ENCODE measurements around the gene LRRC1.

The LRRC1 gene

DNA sequence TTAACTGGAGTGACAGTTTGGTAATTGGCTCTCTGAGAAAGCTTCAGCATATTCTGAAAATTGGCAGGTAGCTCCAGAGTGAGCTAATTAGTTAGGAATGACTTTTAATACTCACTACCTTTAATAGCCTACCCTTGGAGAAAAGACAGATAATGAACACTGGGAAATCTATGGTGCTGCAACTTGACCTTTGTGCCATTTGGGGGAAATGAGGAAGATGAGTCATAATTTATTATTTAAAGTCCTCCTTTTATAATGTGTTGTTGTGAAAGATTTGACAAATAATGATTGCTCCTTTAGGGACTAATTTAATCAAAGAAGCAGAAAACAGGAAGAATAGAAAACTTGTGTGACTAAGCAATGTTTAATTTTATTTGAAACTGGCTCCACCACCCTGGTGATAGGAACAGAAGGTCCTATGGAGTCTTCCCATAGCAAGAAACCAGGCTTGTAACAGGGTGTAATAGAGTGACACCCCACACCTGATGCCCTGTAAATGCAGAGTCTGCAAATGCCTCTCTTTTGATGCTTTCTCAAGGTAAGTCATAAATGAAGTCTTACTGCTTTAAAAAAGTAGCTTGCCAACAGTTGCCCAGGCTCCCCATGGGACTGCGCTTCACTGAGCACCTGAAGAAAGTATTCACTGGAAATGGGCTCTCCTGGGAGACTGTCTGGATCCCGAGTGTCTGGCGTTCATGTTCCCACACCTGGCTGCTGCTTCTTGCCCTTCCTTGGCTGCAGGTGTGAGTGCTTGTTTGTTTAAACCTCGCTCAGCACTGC is 134.4 kb downstream of the LRRC1 start:
- no peak for DNase-seq

GRCh38 chr6:53929821-53930120 is 135.0 kb downstream of the LRRC1 start:
- DNase-seq: no peak

GRCh38 chr6:53930330-53930729 is 135.5 kb downstream of the LRRC1 start:
- no peak for DNase-seq

DNA sequence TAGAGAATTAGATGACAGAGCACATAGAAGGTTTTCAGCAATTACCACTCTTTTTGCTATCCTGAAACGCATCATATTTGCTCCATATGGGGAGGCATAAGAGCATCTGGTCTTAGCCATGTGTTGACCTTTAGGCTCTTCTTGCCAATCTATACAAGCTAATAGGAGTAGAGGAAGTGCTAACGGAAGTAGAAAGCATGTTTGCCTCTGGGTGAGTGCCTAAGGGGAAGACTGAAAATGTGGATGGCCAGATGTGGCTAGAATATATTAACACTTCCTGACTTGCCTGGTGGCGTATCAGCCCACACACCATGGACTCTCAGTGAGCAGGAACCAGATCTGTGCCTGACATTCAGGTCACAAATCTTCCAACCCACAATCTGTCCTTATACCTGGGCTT is 136.3 kb downstream of the LRRC1 start:
- no peak for DNase-seq

- no peak for DNase-seq
These were observed 137.7 kb downstream of the LRRC1 start for GRCh38 chr6:53932516-53932915.

DNA sequence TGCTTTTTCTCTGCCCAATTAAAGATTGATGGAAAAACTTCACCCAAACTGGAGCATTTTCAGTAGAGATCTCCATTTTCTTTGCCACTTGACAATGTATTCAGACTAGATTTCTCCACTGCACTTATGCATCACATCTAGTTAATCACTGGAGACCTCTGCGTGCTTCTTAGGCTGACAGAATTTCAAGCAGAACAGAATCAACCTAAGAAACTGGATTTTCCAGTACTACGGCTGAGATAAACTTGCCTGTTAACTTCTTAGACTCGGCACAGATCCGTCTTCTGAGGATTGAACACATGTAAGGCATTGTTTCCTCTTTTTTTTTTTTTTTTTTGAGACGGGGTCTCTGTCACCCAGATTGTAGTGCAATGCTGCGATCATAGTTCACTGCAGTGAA is 139.2 kb downstream of the LRRC1 start:
- no peak for DNase-seq

DNA sequence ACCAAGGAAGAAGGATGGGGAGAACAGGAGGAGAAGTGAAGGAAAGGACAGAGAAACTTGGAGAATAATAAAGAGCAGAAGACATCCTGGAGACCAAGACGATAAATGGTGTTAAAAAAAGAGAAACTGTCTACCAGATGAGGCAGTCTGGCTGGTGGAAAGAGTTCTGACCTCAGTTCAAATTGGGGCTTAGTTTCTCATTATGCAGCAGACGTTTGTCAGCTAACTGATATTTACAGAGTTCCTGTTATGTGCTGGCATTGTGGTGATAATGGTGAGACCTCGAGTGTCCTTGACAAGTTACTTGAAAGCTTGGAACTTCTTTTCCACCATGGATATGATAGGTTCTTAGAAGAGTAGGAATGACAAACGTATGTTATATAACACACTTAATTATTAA is 142.7 kb downstream of the LRRC1 start:
- no peak for DNase-seq

DNA sequence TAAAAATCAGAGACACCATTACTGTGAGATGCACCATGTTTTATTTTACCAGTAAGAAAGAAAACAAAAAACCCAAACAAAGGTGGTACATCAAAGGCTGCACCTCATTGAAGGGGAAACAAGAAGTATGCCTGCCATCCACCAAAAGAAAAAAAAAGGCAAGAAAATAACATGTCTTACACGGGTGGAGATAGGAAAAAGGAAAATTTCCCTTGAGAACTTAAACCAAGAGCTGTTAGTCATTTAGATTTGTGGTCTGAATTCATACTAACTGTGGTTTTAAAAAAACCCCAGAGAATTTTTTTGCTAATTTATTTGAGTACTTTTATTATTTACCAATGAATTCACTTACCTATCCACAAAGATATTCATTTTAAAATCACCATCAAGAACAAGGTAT is 144.0 kb downstream of the LRRC1 start:
- no peak for DNase-seq

GRCh38 chr6:53939830-53940229 is 145.0 kb downstream of the LRRC1 start:
- no peak for DNase-seq

DNA sequence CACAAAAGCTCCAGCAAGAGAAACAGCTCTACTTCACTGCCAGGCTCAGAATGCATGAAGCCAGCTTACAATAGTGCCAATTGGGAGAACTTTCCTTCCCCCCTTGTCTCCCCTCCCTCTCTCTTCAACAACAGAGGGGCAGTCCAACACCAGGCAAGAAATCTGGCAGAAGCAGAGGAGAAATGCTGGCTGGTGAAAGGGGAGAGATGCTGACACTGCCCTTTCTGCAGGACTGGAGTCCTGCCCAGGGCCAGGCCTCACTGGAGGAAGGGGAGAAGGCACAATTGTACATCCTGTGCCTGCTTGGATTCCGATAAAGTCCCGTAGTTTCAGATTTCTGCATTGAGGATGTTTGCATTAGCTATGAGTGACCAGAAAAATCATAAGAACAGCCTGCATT is 148.6 kb downstream of the LRRC1 start:
- no peak for DNase-seq

DNA sequence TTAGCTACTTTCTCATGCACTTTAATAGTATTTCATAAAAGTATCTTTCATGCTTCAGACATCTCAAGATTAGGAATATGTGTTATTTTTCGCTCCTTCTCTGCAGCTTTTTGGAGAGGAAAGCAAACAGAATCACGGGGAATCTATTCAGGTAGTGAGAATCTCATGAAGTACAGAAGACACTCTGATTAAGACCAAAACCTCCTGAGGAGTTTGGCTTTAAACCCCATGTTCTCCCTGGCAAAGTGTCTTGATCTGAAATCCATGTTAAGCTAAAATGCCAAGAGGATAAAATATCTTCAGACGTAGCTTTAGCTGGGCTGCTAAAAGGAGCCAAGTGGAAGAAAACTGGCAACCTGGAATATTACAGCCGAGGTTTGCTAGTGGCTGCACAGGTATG is 149.3 kb downstream of the LRRC1 start:
- no peak for DNase-seq

DNA sequence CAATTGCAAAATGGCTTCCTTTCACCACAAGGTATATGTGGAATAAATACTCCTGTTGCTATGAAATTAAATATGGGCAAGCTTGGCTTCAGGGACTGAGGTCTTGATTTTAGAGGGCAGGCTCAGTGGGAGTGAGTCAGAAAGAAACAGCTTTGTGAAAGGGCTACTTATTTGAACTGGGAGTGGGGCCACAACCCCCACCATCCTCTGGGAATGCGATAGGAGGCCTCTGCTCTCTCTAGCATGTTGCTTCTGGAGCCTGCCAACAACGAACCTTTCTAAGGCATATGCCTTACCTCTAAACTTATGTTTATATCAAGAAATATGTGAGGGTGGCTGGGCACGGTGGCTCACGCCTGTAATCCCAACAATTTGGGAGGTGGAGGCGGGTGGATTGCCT is 149.7 kb downstream of the LRRC1 start:
- no peak for DNase-seq

GRCh38 chr6:53945765-53946407 is 151.1 kb downstream of the LRRC1 start:
- DNase-seq: no peak

GRCh38 chr6:53947780-53948179 is 153.0 kb downstream of the LRRC1 start:
- DNase-seq: no peak

- DNase-seq: no peak
These were observed 156.6 kb downstream of the LRRC1 start for GRCh38 chr6:53951383-53951782.

DNA sequence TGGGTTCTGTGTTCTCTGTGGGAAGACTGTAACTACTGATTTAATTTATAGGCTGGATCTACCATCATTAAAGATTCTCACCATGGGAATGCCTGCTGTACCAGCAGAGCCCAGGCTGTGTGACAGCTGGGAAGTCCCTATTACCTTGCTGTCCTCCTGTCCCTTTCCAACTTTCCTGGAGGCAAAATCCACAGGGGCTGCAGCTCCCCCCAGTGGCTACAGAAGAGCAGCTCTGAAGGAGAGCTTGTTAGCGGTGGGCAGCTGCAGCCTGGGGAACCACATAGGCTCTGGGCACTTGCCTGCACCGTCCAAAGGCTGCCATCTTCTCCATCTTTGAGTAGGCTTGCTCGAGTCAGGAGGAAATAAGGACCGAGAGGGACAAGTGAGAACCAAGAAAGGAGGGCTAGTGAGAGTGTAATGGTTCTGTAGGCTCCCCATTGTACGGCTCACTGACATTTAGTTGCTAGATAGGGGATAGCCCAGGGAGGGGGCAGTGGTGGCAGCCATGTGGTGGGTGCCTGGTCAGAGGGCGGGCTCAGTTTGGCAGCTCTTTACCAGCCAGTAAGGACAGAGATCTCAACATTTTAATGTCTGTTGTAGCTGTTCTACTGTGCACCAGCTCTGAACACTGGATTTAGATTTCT is 161.4 kb downstream of the LRRC1 start:
- no peak for DNase-seq

GRCh38 chr6:53956804-53957203 is 162.0 kb downstream of the LRRC1 start:
- no peak for DNase-seq

DNA sequence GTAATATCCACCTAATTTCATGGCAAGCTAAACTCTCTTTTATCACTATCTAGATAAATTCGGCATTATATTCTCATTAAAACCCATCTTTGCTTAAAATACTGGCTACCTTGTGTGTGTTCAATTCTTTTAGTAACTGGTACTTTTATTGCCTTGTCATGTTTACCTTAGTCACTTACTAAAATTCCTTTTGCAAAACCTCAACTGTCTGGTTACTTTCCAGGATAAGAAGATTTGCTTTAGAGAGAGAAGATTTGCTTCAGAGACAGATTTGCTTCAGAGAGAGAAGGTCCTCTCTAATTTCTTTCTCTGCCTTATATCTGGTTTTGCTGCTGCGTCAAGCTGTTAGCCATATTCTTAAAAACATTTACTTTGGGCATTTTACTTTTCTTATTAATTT is 164.9 kb downstream of the LRRC1 start:
- DNase-seq: no peak

DNA sequence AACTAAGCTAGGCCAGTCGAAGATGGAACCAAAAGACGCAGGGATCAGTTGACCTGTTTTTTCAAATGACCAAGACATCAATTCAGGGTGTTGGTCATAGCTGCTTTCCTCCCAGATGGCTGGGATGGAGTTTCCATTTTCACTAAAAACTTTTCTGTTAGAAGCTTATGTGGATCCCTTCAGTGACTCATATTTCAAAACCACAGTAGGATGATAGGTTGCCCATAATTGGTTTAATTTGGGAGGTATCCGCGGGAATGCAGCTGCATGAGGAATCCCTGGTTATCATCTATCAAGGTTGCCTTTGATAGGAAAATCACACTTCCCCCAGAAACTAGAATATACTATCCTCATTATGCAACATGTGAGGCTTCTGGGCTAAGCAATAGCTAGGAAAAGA is 165.5 kb downstream of the LRRC1 start:
- no peak for DNase-seq

DNA sequence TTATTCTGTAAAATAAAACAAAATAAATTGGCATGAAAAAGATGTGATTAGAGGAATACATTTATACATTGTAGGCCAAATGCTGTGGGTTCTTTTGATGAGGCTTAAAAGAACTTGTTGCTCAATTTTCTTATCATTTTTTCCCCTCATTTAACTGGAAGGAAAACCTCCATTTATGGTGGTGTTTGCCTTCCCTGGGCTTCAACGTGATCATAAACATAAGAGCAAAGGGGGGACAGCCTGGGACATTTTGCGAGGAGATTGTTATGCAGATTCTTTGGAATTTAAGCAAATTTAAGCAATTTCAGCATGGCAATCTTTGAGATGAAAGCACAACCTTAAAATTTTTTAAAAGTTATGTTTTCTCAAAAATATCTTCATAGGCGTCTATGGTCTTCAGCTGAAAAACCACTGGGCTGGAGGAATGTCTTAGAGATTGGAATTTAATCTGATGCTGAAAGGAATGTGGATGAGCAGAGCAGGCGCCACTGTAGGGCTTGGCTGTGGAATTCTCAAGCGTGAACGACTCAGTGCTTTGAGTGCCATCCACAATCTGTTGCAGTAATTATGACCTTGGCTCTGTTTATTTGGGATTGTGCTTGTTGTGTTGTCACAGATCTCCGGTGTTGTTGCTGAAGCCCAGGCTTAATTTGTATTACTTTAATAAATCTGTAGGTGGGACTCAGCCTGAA is 167.0 kb downstream of the LRRC1 start:
- DNase-seq: no peak

DNA sequence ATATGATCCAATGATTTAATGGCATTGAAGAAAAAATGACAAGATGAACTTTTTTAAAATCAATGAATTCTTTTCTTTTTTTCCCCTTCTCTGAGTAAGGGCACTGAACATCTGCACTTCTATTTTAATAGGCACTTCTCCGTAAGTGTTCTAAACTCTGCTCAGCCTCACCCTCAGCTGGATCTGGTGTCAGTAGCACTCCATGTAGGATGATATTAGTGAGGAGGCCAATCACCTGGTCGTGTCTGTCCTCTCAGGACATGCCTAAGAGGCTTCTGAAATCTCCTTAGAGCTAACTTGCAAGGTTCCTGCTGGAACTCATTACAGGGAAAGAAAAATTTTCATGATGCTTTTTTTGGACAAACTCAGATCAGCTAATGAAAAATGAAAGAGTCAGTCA is 167.8 kb downstream of the LRRC1 start:
- DNase-seq: no peak

GRCh38 chr6:53967415-53967814 is 172.6 kb downstream of the LRRC1 start:
- no peak for DNase-seq
